GM21737 (cell line): ENCODE measurements around the gene FTHL17.

ENCODE experiments used
- ATAC-seq: cut with Tn5 transposase; IDR thresholded peaks from one replicate; pipeline ENCODE4 v1.9.1; 2021; ENCODE audit warnings: mild to moderate bottlenecking, moderate library complexity; ENCODE audit not compliant: unreplicated experiment

Gene FTHL17

GRCh38 chrX:31071725-31072124 lies at the start of gene FTHL17:
Gene FTHL17, minus strand, starts transcription at chrX:31072041. Its CDS starts 88 bp downstream, at chrX:31071953.
- ATAC-seq: no peak

DNA sequence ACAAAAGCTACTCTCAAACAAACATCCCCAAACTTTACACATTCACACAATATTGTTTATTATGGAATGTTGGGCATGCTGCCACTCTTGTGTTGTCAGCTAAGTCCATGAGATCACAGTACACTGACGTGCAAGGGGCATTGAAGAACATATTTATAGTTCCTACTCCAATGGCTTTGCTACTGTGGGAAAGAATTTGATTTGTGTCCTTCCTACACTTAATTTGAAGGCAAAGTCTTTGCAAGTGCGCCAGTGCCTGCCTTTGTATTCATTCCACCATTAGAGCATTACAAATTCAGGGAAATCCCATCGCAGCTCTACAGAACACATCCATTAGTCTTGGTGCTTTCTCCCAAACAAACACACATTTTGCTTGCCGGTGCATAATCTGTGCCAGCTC lies 45.4 kb upstream of the FTHL17 start:
- ATAC-seq: no peak

- no peak for ATAC-seq
Measured at GRCh38 chrX:31115398-31115797, 43.6 kb upstream of the FTHL17 start.

GRCh38 chrX:31114858-31115257 lies 43.0 kb upstream of the FTHL17 start:
- no peak for ATAC-seq

GRCh38 chrX:31112226-31112999 lies 40.6 kb upstream of the FTHL17 start:
- no peak for ATAC-seq

- no peak for ATAC-seq
Measured at GRCh38 chrX:31110657-31111056, 38.8 kb upstream of the FTHL17 start.

DNA sequence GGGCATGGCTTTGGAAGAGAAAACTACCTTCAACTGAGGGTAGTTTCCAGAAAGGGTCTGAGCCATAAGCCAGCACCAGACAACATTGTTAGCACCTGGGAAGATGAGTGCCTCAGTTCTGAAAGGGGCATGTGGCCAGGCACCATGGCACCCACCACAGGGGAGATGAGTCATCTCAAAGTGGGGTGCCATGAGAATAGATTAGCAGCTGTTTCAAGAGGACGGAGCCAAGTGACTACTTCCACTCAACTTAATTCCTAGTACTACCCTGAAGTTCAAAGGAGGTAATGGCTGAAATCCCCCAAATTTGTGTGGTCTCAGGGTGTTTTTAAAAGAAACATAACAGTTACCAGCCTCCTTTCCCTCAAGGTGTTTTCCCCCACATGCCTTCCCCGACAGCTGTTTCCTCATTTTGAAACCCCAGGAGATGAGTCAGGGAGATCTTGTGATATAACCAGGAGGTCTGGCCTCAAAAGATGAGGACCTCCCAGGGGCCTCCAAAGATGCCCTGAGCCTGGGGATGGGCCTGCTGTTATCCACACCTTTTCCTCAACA lies 27.8 kb upstream of the FTHL17 start:
- peak; percentile 73 for ATAC-seq

- ATAC-seq: no peak
Measured at GRCh38 chrX:31098079-31098478, 26.2 kb upstream of the FTHL17 start.

DNA sequence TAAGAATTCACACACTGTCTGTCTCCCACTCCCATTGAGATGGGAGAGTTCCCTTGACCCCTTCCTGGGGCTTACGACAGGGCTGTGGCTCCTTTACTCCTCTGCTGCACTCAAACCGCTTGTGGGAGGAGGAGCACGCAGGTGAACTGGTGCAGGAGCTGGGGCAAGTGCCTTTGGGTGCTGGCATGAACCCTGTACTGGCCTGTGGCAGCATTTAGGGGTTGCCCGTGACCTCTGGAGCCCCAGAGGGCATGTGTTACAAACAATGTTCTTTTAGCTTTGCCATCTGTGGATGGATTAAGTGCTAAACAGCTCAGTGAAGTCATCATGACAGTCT lies 21.8 kb upstream of the FTHL17 start:
- no peak for ATAC-seq

DNA sequence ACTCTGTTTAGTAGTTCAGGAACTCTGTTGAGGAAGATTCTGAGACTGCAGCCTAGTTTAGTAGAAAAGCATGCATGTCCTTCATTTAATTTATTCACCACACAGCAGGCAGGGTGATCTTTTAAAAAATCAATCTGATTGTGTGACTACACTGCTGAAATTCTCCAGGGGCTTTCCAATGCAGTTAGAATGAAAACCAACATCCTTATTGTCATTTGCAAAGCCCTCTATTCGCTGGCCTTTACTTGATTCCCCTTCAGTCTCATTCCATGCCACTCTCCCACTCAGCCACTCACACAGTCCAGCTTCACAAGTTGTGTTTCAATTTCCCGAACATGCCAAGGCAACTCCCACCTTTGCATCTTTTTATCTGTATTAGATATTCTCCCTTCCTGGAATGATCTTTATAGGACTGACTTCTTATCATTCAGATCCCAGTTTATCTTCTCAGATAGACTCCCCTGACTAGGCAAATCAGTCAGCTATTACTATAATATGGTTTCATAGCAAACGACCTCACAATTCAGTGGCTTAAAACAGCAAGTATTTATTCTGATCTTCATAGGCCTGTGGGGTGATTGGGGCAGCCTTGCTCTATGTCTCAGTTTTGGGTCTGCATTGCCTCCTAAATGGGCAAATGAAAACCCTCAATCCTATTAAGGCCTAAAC lies 21.3 kb upstream of the FTHL17 start:
- ATAC-seq: peak; percentile 60

GRCh38 chrX:31092476-31092875 lies 20.6 kb upstream of the FTHL17 start:
- no peak for ATAC-seq

- no peak for ATAC-seq
Measured at GRCh38 chrX:31091819-31092218, 20.0 kb upstream of the FTHL17 start.

DNA sequence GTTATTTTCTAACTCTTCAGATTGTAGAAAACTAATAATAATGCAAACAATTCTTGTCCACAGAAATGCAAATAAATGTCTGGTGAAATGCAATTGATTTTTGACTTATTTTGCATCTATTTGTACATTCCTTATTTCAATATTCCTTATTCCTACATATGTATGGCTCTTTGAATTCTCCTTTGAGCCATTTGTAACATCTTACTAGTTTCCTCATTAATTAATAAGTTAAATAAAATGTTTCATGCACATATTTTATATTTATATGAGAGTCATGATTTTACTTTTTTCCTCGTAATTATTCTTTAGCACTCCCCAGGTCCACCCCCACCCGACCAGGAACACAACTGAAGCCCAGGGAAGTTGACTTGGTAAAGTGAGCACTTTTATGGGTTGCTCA lies 2.7 kb upstream of the FTHL17 start:
- no peak for ATAC-seq

GRCh38 chrX:31071262-31071661 lies 579 bp downstream of the FTHL17 start:
- no peak for ATAC-seq

DNA sequence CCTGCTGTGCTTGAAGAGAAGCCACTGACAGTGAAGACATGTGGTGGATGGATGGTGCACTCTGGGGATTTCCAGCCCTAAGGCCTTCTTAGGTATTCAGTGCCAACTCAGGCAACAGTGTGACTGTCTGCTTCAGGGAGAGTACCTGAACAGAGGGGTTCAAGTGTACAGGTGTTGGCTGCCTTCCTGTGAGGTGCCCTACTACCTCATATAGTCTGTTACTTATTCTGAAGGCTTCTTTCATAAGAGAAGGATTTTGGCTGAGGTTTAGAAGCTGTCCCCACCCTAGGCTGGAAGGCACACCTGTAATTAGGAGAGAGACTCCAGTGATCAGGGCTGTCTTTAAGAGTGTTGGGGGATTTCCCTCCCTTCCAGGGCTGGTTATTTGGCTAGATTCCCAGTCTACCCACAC lies 1.8 kb downstream of the FTHL17 start:
- no peak for ATAC-seq

DNA sequence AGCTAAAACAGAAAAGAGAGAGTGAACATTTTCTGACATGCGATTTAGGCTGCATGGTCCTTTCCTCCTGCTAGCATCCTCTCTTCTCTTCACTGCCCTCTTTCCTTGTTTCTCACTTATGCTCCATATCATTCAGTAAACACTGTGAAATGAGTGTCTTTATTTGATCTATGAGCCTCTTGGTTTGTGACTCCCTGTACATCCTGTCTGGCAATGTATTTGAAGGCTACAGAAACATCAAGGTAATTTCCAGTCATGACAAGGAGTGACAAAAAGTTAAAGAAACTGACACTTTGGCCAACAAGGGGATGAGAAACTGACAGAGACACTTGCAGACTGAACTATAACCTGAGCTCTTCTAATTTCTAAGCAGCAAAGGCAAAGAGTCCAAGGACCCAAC lies 8.7 kb downstream of the FTHL17 start:
- ATAC-seq: no peak

- ATAC-seq: peak; percentile 62
Measured at GRCh38 chrX:31061091-31061490, 10.8 kb downstream of the FTHL17 start.

GRCh38 chrX:31060016-31060415 lies 11.8 kb downstream of the FTHL17 start:
- ATAC-seq: no peak

GRCh38 chrX:31058284-31058683 lies 13.6 kb downstream of the FTHL17 start:
- no peak for ATAC-seq

GRCh38 chrX:31057691-31058090 lies 14.2 kb downstream of the FTHL17 start:
- no peak for ATAC-seq

DNA sequence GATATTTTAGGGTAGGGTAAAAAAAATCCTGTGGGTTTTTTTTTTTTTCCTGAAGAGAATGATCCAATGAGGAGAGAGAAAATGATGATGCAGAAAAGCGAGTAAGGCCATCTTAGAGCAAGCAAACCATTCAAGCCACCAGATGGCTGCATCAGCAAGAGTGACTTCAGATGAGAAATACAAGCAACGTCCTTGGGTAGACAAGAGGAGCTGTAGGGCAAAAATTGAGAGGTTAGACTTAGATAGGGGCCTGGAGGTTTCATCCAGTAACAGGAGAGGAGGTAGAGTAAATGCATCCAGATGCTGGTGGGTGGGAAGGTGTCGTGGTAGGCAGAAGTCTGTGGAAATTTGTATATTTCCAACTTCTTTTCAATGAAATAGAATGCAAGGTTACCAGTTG lies 14.6 kb downstream of the FTHL17 start:
- ATAC-seq: no peak

- no peak for ATAC-seq
Measured at GRCh38 chrX:31053621-31054020, 18.2 kb downstream of the FTHL17 start.
